ENCODE data around the gene SGPL1. TPM values are rescaled to one million over a fixed set of nuclear protein-coding genes. Genes with fewer than 3 reads are reported as not detected.

SGPL1 gene
- polyA plus RNA-seq, 1 donor from 2014 or later, result 33.4 TPM

- Histone ChIP-seq H3K4me3 (ENCODE audit: low read length) (no peak overlapping the region), H3K9me2 (ENCODE audit: insufficient read depth, low read length) (no peaks in the 10 kb centered on the region), H3F3A (ENCODE audit: insufficient read depth, low read length, poor library complexity, severe bottlenecking) (no peaks in the 10 kb centered on the region), H3K79me2 (replicated peaks; ENCODE audit: insufficient read depth, low read length) (no peaks in the 10 kb centered on the region), H3K9me3 (ENCODE audit: low read length) (no peaks in the 10 kb centered on the region), H3K27me3 (ENCODE audit: insufficient read depth, low read depth, low read length) (no peaks in the 10 kb centered on the region), H3K4me2 (ENCODE audit: low read length) (no peak overlapping the region), H4K20me1 (ENCODE audit: insufficient read depth) (no peaks in the 10 kb centered on the region), H2AFZ (ENCODE audit: low read depth, low read length) (no peak overlapping the region), H3K27ac (ENCODE audit: low read length) (no peak overlapping the region), H3K36me3 (ENCODE audit: insufficient read depth, low read length) (no peaks in the 10 kb centered on the region), H3K9ac (ENCODE audit: low read length) (no peak overlapping the region)
- no peak for TF ChIP-seq MXI1 (conservative IDR thresholded peaks at IDR 0.05; ENCODE audit: poor library complexity, severe bottlenecking)
- no peak for TF ChIP-seq RAD21 (conservative IDR thresholded peaks at IDR 0.05)
- no peak for TF ChIP-seq EP300 (conservative IDR thresholded peaks at IDR 0.05; ENCODE audit: poor library complexity, severe bottlenecking)
These were observed 44.2 kb upstream of the SGPL1 start for GRCh38 chr10:70771311-70772194.

GRCh38 chr10:70772627-70773026 lies 43.1 kb upstream of the SGPL1 start:
- no peak overlapping the region for H3K9ac ChIP-seq (ENCODE audit: low read length)
- no peak overlapping the region for H2AFZ ChIP-seq (ENCODE audit: low read depth, low read length)
- H4K20me1 ChIP-seq (ENCODE audit: insufficient read depth), result no peaks in the 10 kb centered on the region
- no peaks in the 10 kb centered on the region for H3F3A ChIP-seq (ENCODE audit: insufficient read depth, low read length, poor library complexity, severe bottlenecking)
- H3K36me3 ChIP-seq (ENCODE audit: insufficient read depth, low read length), result no peaks in the 10 kb centered on the region
- H3K9me2 ChIP-seq (ENCODE audit: insufficient read depth, low read length), result no peaks in the 10 kb centered on the region
- no peaks in the 10 kb centered on the region for H3K9me3 ChIP-seq (ENCODE audit: low read length)
- H3K27me3 ChIP-seq (ENCODE audit: insufficient read depth, low read depth, low read length), result no peaks in the 10 kb centered on the region
- H3K79me2 ChIP-seq (replicated peaks; ENCODE audit: insufficient read depth, low read length), result no peaks in the 10 kb centered on the region
- no peak overlapping the region for H3K4me2 ChIP-seq (ENCODE audit: low read length)
- no peak overlapping the region for H3K27ac ChIP-seq (ENCODE audit: low read length)
- TF ChIP-seq EP300 (conservative IDR thresholded peaks at IDR 0.05; ENCODE audit: poor library complexity, severe bottlenecking) (no peak), RAD21 (conservative IDR thresholded peaks at IDR 0.05) (no peak), POLR2AphosphoS5 (IDR thresholded peaks at IDR 0.05) (no peak), SMC3 (conservative IDR thresholded peaks at IDR 0.05; ENCODE audit: poor library complexity) (no peak), REST (IDR thresholded peaks at IDR 0.05; ENCODE audit: borderline replicate concordance) (no peak), CTCF (IDR thresholded peaks at IDR 0.05; ENCODE audit: poor library complexity, severe bottlenecking) (no peak), MXI1 (conservative IDR thresholded peaks at IDR 0.05; ENCODE audit: poor library complexity, severe bottlenecking) (no peak), EZH2 (IDR thresholded peaks at IDR 0.05; ENCODE audit: borderline replicate concordance, insufficient read depth, low read length, poor library complexity, severe bottlenecking) (no peak), TAF1 (IDR thresholded peaks at IDR 0.05; ENCODE audit: low read depth) (no peak)
- no peak overlapping the region for H3K4me3 ChIP-seq (ENCODE audit: low read length)

Data from neural cell (in vitro differentiated cells).